Kidney tubule cell (primary cell): ENCODE measurements around the gene NPAS3.

ENCODE experiments used
- DNase-seq: peaks from one replicate; pipeline ENCODE4 v3.0.0-alpha.2; 2018; ENCODE audit warnings: low spot score

Gene NPAS3

GRCh38 chr14:33682760-33683159 lies 744.1 kb downstream of the NPAS3 start:
- peak; percentile 36 for DNase-seq

- no peak for DNase-seq
Observed at GRCh38 chr14:33685026-33685425, 746.3 kb downstream of the NPAS3 start.

- no peak for DNase-seq
Observed at GRCh38 chr14:33685698-33686097, 747.0 kb downstream of the NPAS3 start.

GRCh38 chr14:33686218-33686617 lies 747.5 kb downstream of the NPAS3 start:
- DNase-seq = peak; percentile 92

- peak; percentile 45 for DNase-seq
Observed at GRCh38 chr14:33686856-33687255, 748.2 kb downstream of the NPAS3 start.

GRCh38 chr14:33689680-33690079 lies 751.0 kb downstream of the NPAS3 start:
- no peak for DNase-seq

- no peak for DNase-seq
Observed at GRCh38 chr14:33691907-33692306, 753.2 kb downstream of the NPAS3 start.

- DNase-seq = peak; percentile 83
Observed at GRCh38 chr14:33692762-33693161, 754.1 kb downstream of the NPAS3 start.

- peak; percentile 64 for DNase-seq
Observed at GRCh38 chr14:33693237-33693636, 754.6 kb downstream of the NPAS3 start.

GRCh38 chr14:33696165-33696564 lies 757.5 kb downstream of the NPAS3 start:
- no peak for DNase-seq

- DNase-seq = no peak
Observed at GRCh38 chr14:33699300-33699983, 760.8 kb downstream of the NPAS3 start.

GRCh38 chr14:33700052-33700451 lies 761.4 kb downstream of the NPAS3 start:
- no peak for DNase-seq

- no peak for DNase-seq
Observed at GRCh38 chr14:33702293-33702692, 763.6 kb downstream of the NPAS3 start.

GRCh38 chr14:33704481-33704880 lies 765.8 kb downstream of the NPAS3 start:
- DNase-seq = peak; percentile 28

- no peak for DNase-seq
Observed at GRCh38 chr14:33705490-33705889, 766.8 kb downstream of the NPAS3 start.

- no peak for DNase-seq
Observed at GRCh38 chr14:33707716-33708115, 769.0 kb downstream of the NPAS3 start.

- no peak for DNase-seq
Observed at GRCh38 chr14:33709283-33709682, 770.6 kb downstream of the NPAS3 start.

- no peak for DNase-seq
Observed at GRCh38 chr14:33709711-33710110, 771.0 kb downstream of the NPAS3 start.

GRCh38 chr14:33710273-33710672 lies 771.6 kb downstream of the NPAS3 start:
- DNase-seq = no peak

GRCh38 chr14:33711194-33711593 lies 772.5 kb downstream of the NPAS3 start:
- DNase-seq = no peak

- no peak for DNase-seq
Observed at GRCh38 chr14:33711811-33712216, 773.1 kb downstream of the NPAS3 start.

- peak; percentile 9 for DNase-seq
Observed at GRCh38 chr14:33714527-33715226, 776.0 kb downstream of the NPAS3 start.

- DNase-seq = no peak
Observed at GRCh38 chr14:33715227-33715528, 776.5 kb downstream of the NPAS3 start.

- no peak for DNase-seq
Observed at GRCh38 chr14:33716921-33717320, 778.2 kb downstream of the NPAS3 start.
